ENCODE data around the gene MTMR6.

DNA sequence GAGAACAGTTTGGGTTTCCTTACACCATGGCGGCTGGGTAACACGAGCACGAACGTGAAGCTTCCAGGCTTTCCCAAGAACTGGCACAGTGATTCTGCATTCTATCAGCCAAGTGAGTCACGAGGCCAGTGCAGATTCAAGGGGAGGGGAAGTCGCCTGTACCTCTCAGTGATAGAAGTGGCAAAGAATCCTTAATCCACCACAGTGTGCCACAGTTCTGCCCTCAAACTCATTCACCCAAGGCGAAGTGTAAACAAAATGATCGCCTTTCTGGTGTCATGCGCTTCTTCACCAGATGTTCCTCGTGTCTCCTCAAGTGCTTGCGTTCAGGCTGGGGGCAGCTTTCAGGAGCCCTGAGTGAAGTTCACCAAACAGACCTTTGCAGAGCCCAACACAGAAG is 90.3 kb downstream of the MTMR6 start:
- TF ChIP-seq MXI1 (IDR thresholded peaks at IDR 0.05; ENCODE audit: low read depth, low read length) (no peak), CTCF (IDR thresholded peaks at IDR 0.05) (no peak)

All from SK-N-SH (cell line).